ENCODE data around the gene CMPK1. TPM values are rescaled to one million over a fixed set of nuclear protein-coding genes. Genes with fewer than 3 reads are reported as not detected.

CMPK1 gene
- total RNA-seq, 4 donors from 2014 or later: 69.9 to 105 (median 99.2) TPM

- TF ChIP-seq POLR2A (IDR thresholded peaks at IDR 0.05) (no peak), EP300 (IDR thresholded peaks at IDR 0.05) (no peak), CTCF (IDR thresholded peaks at IDR 0.05) (no peak)
- no peaks in the 10 kb centered on the region for H3K4me1 ChIP-seq
- H3K4me3 ChIP-seq: no peak overlapping the region
- no peak overlapping the region for H3K27ac ChIP-seq
- H3K27me3 ChIP-seq: no peaks in the 10 kb centered on the region
- WGBS, 2 donors: 49 to 53% methylated on average over 1 of the region's 1 CpG
- peaks cover 0 to 87% (median 4%) of the 10 kb centered on the region in 3 donors for H3K36me3 ChIP-seq
- DNase-seq (ENCODE audit: low spot score in 2 of 2): no peak
- H3K9me3 ChIP-seq: no peaks in the 10 kb centered on the region
Observed at GRCh38 chr1:47374501-47374900, 40.9 kb downstream of the CMPK1 start.

- DNase-seq (ENCODE audit: low spot score in 2 of 2): no peak
- H3K27me3 ChIP-seq: no peaks in the 10 kb centered on the region
- H3K9me3 ChIP-seq: no peaks in the 10 kb centered on the region
- H3K36me3 ChIP-seq: peaks cover 0 to 81% (median 4%) of the 10 kb centered on the region in 3 donors
- no peak for TF ChIP-seq EP300 (IDR thresholded peaks at IDR 0.05)
- TF ChIP-seq CTCF (IDR thresholded peaks at IDR 0.05): no peak
- no peak for TF ChIP-seq POLR2A (IDR thresholded peaks at IDR 0.05)
- H3K4me3 ChIP-seq: no peak overlapping the region
- no peak overlapping the region for H3K27ac ChIP-seq
- 88 to 89% methylated on average over 1 of the region's 1 CpG for WGBS, 2 donors
- H3K4me1 ChIP-seq: no peaks in the 10 kb centered on the region
Observed at GRCh38 chr1:47378147-47378546, 44.6 kb downstream of the CMPK1 start.

- 73 to 80% methylated on average over 5 of the region's 5 CpGs for WGBS, 2 donors
- TF ChIP-seq EP300 (IDR thresholded peaks at IDR 0.05): no peak
- no peak for TF ChIP-seq POLR2A (IDR thresholded peaks at IDR 0.05)
- TF ChIP-seq CTCF (IDR thresholded peaks at IDR 0.05): no peak
Observed at GRCh38 chr1:47380699-47381098, 47.1 kb downstream of the CMPK1 start.

DNA sequence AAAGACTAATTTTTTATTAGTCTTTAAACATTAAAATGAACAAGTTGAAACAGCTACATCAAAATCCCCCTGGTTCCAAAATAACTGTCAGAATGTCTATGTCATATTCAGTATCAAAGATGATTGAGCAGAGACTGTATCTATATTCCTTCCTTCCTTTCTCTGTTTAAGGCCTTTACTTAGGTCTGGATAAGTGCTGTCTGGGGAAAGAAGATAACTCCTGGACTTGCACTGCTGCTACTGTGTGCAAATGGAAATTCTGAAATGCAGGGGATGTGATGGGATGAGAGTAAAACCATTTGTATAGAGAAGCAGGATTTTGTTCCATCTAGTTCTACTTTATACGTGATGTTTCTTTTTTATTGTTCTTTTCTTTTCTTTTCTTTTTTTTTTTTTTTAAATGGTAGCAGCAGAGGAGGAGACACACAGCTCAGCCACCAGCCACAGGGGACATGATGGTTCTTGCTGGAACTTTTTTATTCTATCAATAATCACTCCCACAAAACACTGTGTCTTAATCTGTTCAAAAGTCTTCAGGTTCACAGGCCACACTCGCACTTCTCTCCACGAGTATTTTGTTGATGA, 48.9 kb downstream of the CMPK1 start:
- Histone ChIP-seq H3K9me3 (no peaks in the 10 kb centered on the region), H3K36me3 (peaks cover 0 to 45% (median 0%) of the 10 kb centered on the region in 3 donors), H3K27me3 (no peaks in the 10 kb centered on the region), H3K4me3 (no peak overlapping the region), H3K27ac (no peak overlapping the region), H3K4me1 (no peaks in the 10 kb centered on the region)
- TF ChIP-seq POLR2A (IDR thresholded peaks at IDR 0.05): no peak
- TF ChIP-seq EP300 (IDR thresholded peaks at IDR 0.05): no peak
- no peak for TF ChIP-seq CTCF (IDR thresholded peaks at IDR 0.05)
- no peak for DNase-seq (ENCODE audit: low spot score in 2 of 2)
- 77 to 85% methylated on average over 3 of the region's 3 CpGs for WGBS, 2 donors

More at GRCh38 chr1:47380699-47381098, 47.1 kb downstream of the CMPK1 start:
- Histone ChIP-seq H3K4me3 (no peak overlapping the region), H3K9me3 (no peaks in the 10 kb centered on the region), H3K4me1 (no peaks in the 10 kb centered on the region), H3K27ac (no peak overlapping the region), H3K36me3 (peaks cover 0 to 62% (median 0%) of the 10 kb centered on the region in 3 donors), H3K27me3 (no peaks in the 10 kb centered on the region)
- DNase-seq (ENCODE audit: low spot score in 2 of 2): no peak

DNA sequence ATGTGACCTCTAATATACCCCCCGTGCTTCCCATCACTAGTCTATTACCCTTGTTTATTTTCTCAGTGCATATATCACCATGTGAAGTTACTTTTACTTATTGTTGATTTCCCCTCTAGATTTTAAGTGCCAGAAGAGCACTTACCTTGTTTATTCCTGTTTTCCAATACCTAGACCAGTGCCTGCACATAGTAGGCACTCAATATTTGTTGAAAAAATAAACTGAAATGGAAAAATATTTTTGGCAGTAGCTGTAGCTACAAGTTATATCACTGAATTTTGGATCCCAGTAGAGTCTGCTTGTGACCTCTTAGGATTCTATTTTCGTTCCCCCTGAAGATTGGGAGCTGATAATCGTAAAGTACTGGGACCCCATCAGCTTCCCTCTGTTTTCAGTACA, 50.5 kb downstream of the CMPK1 start:
- Histone ChIP-seq H3K27ac (no peak overlapping the region), H3K4me3 (no peak overlapping the region), H3K27me3 (no peaks in the 10 kb centered on the region), H3K36me3 (peaks cover 0 to 39% (median 0%) of the 10 kb centered on the region in 3 donors), H3K4me1 (peaks cover 0 to 16% (median 0%) of the 10 kb centered on the region in 4 donors), H3K9me3 (no peaks in the 10 kb centered on the region)
- WGBS, 2 donors: 92 to 95% methylated on average over 3 of the region's 3 CpGs
- TF ChIP-seq POLR2A (IDR thresholded peaks at IDR 0.05) (no peak), EP300 (IDR thresholded peaks at IDR 0.05) (no peak), CTCF (IDR thresholded peaks at IDR 0.05) (no peak)
- DNase-seq (ENCODE audit: low spot score in 2 of 2): no peak
